ENCODE results near the gene PARP4. TPM values are rescaled to one million over a fixed set of nuclear protein-coding genes. Genes with fewer than 3 reads are reported as not detected.
"Not testable (repeated sequence)": the region's sequence is repeated elsewhere in the genome, so short reads cannot be mapped to it uniquely, and the experiment has no call there.

PARP4 gene
- total and polyA plus RNA-seq, 2 donors (not counting 1 experiment from before 2014, with no cell fraction given): 22.2 to 88.8 TPM

GRCh38 chr13:24491845-24492244, 20.7 kb downstream of the PARP4 start:
- Histone ChIP-seq H2AFZ (ENCODE audit: insufficient read depth, low read depth, low read length, poor library complexity, severe bottlenecking) (no peak overlapping the region), H3K9ac (ENCODE audit: low read length) (no peak overlapping the region), H3K4me2 (replicated peaks; ENCODE audit: low read depth, low read length, poor library complexity, severe bottlenecking) (no peak overlapping the region), H3K79me2 (ENCODE audit: control insufficient read depth, insufficient read depth, low read length) (no peaks in the 10 kb centered on the region), H4K20me1 (ENCODE audit: control insufficient read depth, insufficient read depth, low read length, poor library complexity, severe bottlenecking) (no peaks in the 10 kb centered on the region), H3K4me1 (ENCODE audit: control insufficient read depth in 2 of 2, insufficient read depth in 2 of 2, low read length in 2 of 2) (no peaks in the 10 kb centered on the region), H3K9me3 (ENCODE audit: control extremely low read depth in 1 of 3, control insufficient read depth in 2 of 3, insufficient read depth in 1 of 3, low read length in 2 of 3) (no peaks in the 10 kb centered on the region), H3K36me3 (replicated peaks in 1 of 2; ENCODE audit: control extremely low read depth in 1 of 2, control insufficient read depth in 1 of 2, extremely low read depth in 1 of 2, insufficient read depth in 2 of 2, low read length in 1 of 2) (peaks cover 18 to 68% of the 10 kb centered on the region in 2 experiments), H3K27ac (ENCODE audit: low read length in 2 of 2) (no peak overlapping the region), H3K4me3 (ENCODE audit: control extremely low read depth in 1 of 5, extremely low read depth in 1 of 5, insufficient read depth in 1 of 5, low read depth in 2 of 5, low read length in 4 of 5) (no peak overlapping the region), H3K27me3 (replicated peaks in 1 of 4; ENCODE audit: control extremely low read depth in 1 of 4, control insufficient read depth in 3 of 4, insufficient read depth in 4 of 4, low read length in 3 of 4) (no peaks in the 10 kb centered on the region)
- 69% methylated on average over 6 of the region's 7 CpGs for WGBS (ENCODE audit: insufficient coverage)
- Mint-ChIP-seq H3K4me3 (no peak overlapping the region), H3K9me3 (ENCODE audit: insufficient read depth) (no peaks in the 10 kb centered on the region), H3K4me1 (no peaks in the 10 kb centered on the region), H3K27me3 (no peaks in the 10 kb centered on the region), H3K27ac (no peak overlapping the region)
- TF ChIP-seq, protein P1, sequence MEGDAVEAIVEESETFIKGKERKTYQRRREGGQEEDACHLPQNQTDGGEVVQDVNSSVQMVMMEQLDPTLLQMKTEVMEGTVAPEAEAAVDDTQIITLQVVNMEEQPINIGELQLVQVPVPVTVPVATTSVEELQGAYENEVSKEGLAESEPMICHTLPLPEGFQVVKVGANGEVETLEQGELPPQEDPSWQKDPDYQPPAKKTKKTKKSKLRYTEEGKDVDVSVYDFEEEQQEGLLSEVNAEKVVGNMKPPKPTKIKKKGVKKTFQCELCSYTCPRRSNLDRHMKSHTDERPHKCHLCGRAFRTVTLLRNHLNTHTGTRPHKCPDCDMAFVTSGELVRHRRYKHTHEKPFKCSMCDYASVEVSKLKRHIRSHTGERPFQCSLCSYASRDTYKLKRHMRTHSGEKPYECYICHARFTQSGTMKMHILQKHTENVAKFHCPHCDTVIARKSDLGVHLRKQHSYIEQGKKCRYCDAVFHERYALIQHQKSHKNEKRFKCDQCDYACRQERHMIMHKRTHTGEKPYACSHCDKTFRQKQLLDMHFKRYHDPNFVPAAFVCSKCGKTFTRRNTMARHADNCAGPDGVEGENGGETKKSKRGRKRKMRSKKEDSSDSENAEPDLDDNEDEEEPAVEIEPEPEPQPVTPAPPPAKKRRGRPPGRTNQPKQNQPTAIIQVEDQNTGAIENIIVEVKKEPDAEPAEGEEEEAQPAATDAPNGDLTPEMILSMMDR (IDR thresholded peaks at IDR 0.05): no peak
- no peak for TF ChIP-seq EZH2 (IDR thresholded peaks at IDR 0.05; ENCODE audit: borderline replicate concordance, insufficient read depth, low read depth, low read length, poor library complexity, severe bottlenecking)
- ATAC-seq (ENCODE audit: low read depth): no peak
- CTCF ChIA-PET: no interaction called here
- DNase-seq: no peak
- POLR2A ChIA-PET: no interaction called here
- intact Hi-C loops (cut with micrococcal nuclease): no loop called here

DNA sequence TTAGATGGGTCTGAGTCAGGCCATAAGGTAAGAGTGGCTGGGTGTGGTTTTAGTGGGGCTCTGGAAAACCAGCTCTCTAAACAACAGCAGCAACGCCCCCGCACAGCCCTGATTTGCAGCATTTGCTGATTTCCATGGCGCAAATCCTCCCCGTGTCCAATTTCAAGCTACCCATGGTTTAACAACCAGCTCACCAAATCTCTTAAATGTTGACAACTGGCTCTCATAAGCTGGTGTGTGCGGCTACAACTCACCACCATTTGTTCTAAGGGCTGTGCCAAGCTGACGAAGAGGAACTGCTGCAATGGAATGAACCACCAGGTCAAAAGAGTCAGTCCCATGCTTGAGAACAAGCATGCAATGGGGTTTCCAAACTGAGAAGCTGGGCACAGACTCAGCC, 22.9 kb downstream of the PARP4 start:
- Histone ChIP-seq H3K9ac (ENCODE audit: low read length) (no peak overlapping the region), H3K4me3 (ENCODE audit: control extremely low read depth in 1 of 5, extremely low read depth in 1 of 5, insufficient read depth in 1 of 5, low read depth in 2 of 5, low read length in 4 of 5) (no peak overlapping the region), H3K27me3 (replicated peaks in 1 of 4; ENCODE audit: control extremely low read depth in 1 of 4, control insufficient read depth in 3 of 4, insufficient read depth in 4 of 4, low read length in 3 of 4) (no peaks in the 10 kb centered on the region), H3K36me3 (replicated peaks in 1 of 2; ENCODE audit: control extremely low read depth in 1 of 2, control insufficient read depth in 1 of 2, extremely low read depth in 1 of 2, insufficient read depth in 2 of 2, low read length in 1 of 2) (peaks cover 15 to 64% of the 10 kb centered on the region in 2 experiments), H2AFZ (ENCODE audit: insufficient read depth, low read depth, low read length, poor library complexity, severe bottlenecking) (no peak overlapping the region), H4K20me1 (ENCODE audit: control insufficient read depth, insufficient read depth, low read length, poor library complexity, severe bottlenecking) (no peaks in the 10 kb centered on the region), H3K9me3 (ENCODE audit: control extremely low read depth in 1 of 3, control insufficient read depth in 2 of 3, insufficient read depth in 1 of 3, low read length in 2 of 3) (no peaks in the 10 kb centered on the region), H3K4me1 (ENCODE audit: control insufficient read depth in 2 of 2, insufficient read depth in 2 of 2, low read length in 2 of 2) (no peaks in the 10 kb centered on the region), H3K27ac (ENCODE audit: low read length in 2 of 2) (no peak overlapping the region), H3K4me2 (replicated peaks; ENCODE audit: low read depth, low read length, poor library complexity, severe bottlenecking) (no peak overlapping the region), H3K79me2 (ENCODE audit: control insufficient read depth, insufficient read depth, low read length) (no peaks in the 10 kb centered on the region)
- POLR2A ChIA-PET: no interaction called here
- TF ChIP-seq EZH2 (IDR thresholded peaks at IDR 0.05; ENCODE audit: borderline replicate concordance, insufficient read depth, low read depth, low read length, poor library complexity, severe bottlenecking): no peak
- TF ChIP-seq, protein P1 (IDR thresholded peaks at IDR 0.05): no peak
- ATAC-seq (ENCODE audit: low read depth) (no peak), DNase-seq (no peak)
- no peaks in the 10 kb centered on the region for H3K4me1 Mint-ChIP-seq
- no peak overlapping the region for H3K27ac Mint-ChIP-seq
- H3K4me3 Mint-ChIP-seq: no peak overlapping the region
- CTCF ChIA-PET: no interaction called here
- H3K27me3 Mint-ChIP-seq: no peaks in the 10 kb centered on the region
- WGBS (ENCODE audit: insufficient coverage): 100% methylated on average over 6 of the region's 6 CpGs
- H3K9me3 Mint-ChIP-seq (ENCODE audit: insufficient read depth): no peaks in the 10 kb centered on the region
- intact Hi-C loops (cut with micrococcal nuclease): no loop called here

DNA sequence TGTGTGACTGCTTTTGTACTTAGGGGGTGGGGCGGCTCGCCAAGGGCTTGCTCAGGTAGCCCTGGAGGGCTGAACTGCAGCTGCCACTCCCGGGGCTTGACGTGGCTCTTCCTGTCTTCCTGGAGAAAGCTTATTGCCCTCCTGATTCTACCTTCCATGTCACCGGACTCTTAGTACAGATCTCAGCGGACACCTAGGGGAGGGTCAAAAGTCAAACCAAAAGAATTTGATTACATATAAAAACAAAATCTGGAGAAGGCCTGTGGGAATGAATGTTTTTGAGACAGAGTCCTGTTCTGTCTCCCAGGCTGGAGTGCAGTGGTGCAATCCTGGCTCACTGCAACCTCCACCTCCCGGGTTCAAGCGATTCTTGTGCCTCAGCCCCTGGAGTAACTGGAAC, 24.5 kb downstream of the PARP4 start:
- H3K9me3 Mint-ChIP-seq (ENCODE audit: insufficient read depth); H3K27ac ChIP-seq (ENCODE audit: low read length in 2 of 2); H3K27me3 ChIP-seq (replicated peaks in 1 of 4; ENCODE audit: control extremely low read depth in 1 of 4, control insufficient read depth in 3 of 4, insufficient read depth in 4 of 4, low read length in 3 of 4); H3K9me3 ChIP-seq (ENCODE audit: control extremely low read depth in 1 of 3, control insufficient read depth in 2 of 3, insufficient read depth in 1 of 3, low read length in 2 of 3); H3K9ac ChIP-seq (ENCODE audit: low read length); H3K4me3 ChIP-seq (ENCODE audit: control extremely low read depth in 1 of 5, extremely low read depth in 1 of 5, insufficient read depth in 1 of 5, low read depth in 2 of 5, low read length in 4 of 5); H3K4me1 Mint-ChIP-seq; ATAC-seq (ENCODE audit: low read depth); H3K4me3 Mint-ChIP-seq; H3K27me3 Mint-ChIP-seq; CTCF ChIA-PET; H3K4me2 ChIP-seq (replicated peaks; ENCODE audit: low read depth, low read length, poor library complexity, severe bottlenecking); H3K27ac Mint-ChIP-seq; H3K4me1 ChIP-seq (ENCODE audit: control insufficient read depth in 2 of 2, insufficient read depth in 2 of 2, low read length in 2 of 2); intact Hi-C loops (cut with micrococcal nuclease); H3K79me2 ChIP-seq (ENCODE audit: control insufficient read depth, insufficient read depth, low read length); DNase-seq; H4K20me1 ChIP-seq (ENCODE audit: control insufficient read depth, insufficient read depth, low read length, poor library complexity, severe bottlenecking); H2AFZ ChIP-seq (ENCODE audit: insufficient read depth, low read depth, low read length, poor library complexity, severe bottlenecking); POLR2A ChIA-PET: not testable (repeated sequence)
- H3K36me3 ChIP-seq (replicated peaks in 1 of 2; ENCODE audit: control extremely low read depth in 1 of 2, control insufficient read depth in 1 of 2, extremely low read depth in 1 of 2, insufficient read depth in 2 of 2, low read length in 1 of 2): peaks cover 10 to 59% of the 10 kb centered on the region in 2 experiments
- WGBS (ENCODE audit: insufficient coverage): 100% methylated on average over 2 of the region's 8 CpGs
